Body of pancreas (tissue), 4 donors: ENCODE results near the gene GORASP1. TPM values are rescaled to one million over a fixed set of nuclear protein-coding genes. Genes with fewer than 3 reads are reported as not detected.

Experiments
- ATAC-seq: fragments of 150-250 bp; one replicate; pipeline ENCODE4 v1.9.1; 2016
- DNase-seq, 4 donors: peaks; one replicate each; pipeline ENCODE4 v3.0.0-alpha.2; 2019
- H3K27ac ChIP-seq, 4 donors: fragments of 200-600 bp; sonication (generic); 1 replicate in 3 of 4; 2 replicates in 1 of 4; pipeline versions ENCODE4 v1.5.1 to v1.6.1; 2016 to 2019; ENCODE audit warnings: mild to moderate bottlenecking in 1 of 4, mixed read lengths in 1 of 4, moderate library complexity in 1 of 4
- H3K27me3 ChIP-seq, 2 donors: fragments of 200-600 bp; sonication (generic); one replicate each; pipeline ENCODE4 v1.6.0; 2016; ENCODE audit warnings: mild to moderate bottlenecking in 1 of 2
- H3K36me3 ChIP-seq, 2 donors: fragments of 200-600 bp; sonication (generic); replicated peaks in 1 of 2; 2 replicates each; pipeline ENCODE4 v1.5.1; 2016; ENCODE audit warnings: low read depth in 2 of 2; ENCODE audit not compliant: insufficient read depth in 1 of 2
- H3K4me1 ChIP-seq: fragments of 200-600 bp; sonication (generic); one replicate; pipeline ENCODE4 v1.6.0; 2016
- H3K4me3 ChIP-seq, 2 donors: fragments of 200-600 bp; sonication (generic); 1 replicate in 1 of 2; 2 replicates in 1 of 2; pipeline ENCODE4 v1.5.1; 2016 to 2019
- H3K9me3 ChIP-seq, 3 donors: fragments of 200-600 bp; sonication (generic); 1 replicate in 2 of 3; 2 replicates in 1 of 3; pipeline ENCODE4 v1.5.1; 2016
- POLR2A ChIP-seq, 3 donors: fragments of 450-650 bp; IDR thresholded peaks; one replicate each; pipeline ENCODE4 v1.6.1; 2016; ENCODE audit warnings: antibody characterized with exemption in 3 of 3, mild to moderate bottlenecking in 2 of 3
- WGBS, 2 donors: methylation state at CpG; one replicate each; pipeline ENCODE4 v1.1.5; 2017; 5-methylcytosine and 5-hydroxymethylcytosine counted together
- intact Hi-C: fragments of 100-400 bp; cut with DNase I; formaldehyde crosslinking; loops from one replicate; pipeline ENCODE4 v1.15.1; 2023
- total RNA-seq, 2 donors: library from RNA; depleted of rRNA; stranded (reverse); fragments of >200 nt; gene quantifications; one replicate each; pipeline ENCODE4 v1.1.0, GENCODE V29; 2016
- TF ChIP-seq, protein P1 (sequence below), 7 experiments: fragments of 450-650 bp in 4 of 7; fragments of 200-600 bp in 3 of 7; sonication (generic) in 3 of 7; IDR thresholded peaks; one replicate each; pipeline ENCODE4 v1.5.1; 2016 to 2019; ENCODE audit warnings: antibody characterized with exemption in 7 of 7

The GORASP1 gene
- total RNA-seq, 2 donors from 2014 or later, result 38.4 to 53.1 TPM

DNA sequence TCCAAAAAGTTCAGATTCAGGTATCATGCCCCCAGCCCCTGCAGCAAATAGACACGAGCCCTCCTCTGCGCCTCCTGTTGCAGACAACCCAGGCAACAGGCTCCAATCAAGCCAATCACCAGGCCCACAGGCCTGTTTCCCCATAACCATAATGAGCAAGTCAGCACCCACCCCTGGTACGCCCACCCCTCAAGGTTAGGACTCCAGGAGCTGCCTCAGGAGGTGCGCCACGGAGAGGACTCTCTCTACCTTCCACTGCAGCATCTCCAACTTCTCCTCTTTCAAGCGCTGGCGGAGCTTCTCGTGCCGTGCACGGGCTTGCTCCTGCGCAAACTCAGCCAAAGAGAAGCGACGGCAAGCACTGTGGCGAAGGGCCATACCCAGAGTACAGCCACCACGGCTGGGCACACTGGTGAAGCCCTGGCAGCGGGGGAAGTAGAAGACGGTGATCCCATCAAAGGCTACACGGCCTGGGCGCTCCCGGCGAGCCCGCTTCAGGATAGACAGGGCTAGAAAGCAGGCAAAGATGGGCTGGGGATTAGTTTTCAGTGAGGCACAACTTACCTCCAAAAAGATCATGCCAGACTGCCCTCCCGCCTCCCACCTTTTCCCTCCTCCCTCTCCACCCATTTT, 37.4 kb upstream of the GORASP1 start:
- H3K36me3 ChIP-seq, result peaks cover 20 to 21% of the 10 kb centered on the region in 2 donors
- peak overlapping the region in 1 of 4 donors; percentile 100 for H3K27ac ChIP-seq

DNA sequence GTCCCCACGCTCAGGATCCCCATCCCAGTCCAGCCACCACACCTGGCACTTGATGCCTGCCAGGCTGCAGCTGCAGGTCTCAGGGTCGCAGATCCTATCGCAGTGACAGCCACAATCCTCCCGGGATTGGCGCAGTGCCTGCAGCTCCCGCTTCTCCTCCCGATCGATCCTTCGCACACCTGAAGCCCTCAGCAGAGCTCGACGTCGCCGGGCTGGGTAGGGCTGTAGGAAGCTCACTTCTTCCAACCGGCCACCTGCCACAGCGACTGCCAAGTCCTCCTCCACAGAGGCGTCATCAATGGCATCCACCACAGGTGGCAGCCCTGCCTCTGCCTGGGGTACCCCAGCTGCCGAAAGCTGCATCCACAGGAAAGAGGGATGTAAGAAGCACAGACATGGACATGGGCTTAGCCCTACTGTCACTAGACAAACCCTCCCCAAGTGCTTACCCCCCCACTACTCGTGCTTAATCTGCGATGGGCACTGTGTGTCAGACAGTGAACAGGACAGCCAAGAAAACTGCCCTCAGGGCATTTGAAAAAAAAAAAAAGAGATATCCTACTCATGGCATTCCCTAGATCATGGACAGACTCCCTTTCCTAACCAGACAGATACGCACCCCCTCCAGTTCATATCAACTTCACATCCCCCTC, 36.8 kb upstream of the GORASP1 start:
- Histone ChIP-seq H3K4me1 (peaks cover 88% of the 10 kb centered on the region), H3K36me3 (peaks cover 20 to 21% of the 10 kb centered on the region in 2 donors), H3K27me3 (no peaks in the 10 kb centered on the region), H3K9me3 (no peaks in the 10 kb centered on the region), H3K27ac (peak overlapping the region in 2 of 4 donors; percentile 93 to 94), H3K4me3 (no peak overlapping the region)
- intact Hi-C loops, result no loop called here
- ATAC-seq (no peak), DNase-seq (peak in 1 of 4 donors; percentile 20)
- TF ChIP-seq, protein P1, sequence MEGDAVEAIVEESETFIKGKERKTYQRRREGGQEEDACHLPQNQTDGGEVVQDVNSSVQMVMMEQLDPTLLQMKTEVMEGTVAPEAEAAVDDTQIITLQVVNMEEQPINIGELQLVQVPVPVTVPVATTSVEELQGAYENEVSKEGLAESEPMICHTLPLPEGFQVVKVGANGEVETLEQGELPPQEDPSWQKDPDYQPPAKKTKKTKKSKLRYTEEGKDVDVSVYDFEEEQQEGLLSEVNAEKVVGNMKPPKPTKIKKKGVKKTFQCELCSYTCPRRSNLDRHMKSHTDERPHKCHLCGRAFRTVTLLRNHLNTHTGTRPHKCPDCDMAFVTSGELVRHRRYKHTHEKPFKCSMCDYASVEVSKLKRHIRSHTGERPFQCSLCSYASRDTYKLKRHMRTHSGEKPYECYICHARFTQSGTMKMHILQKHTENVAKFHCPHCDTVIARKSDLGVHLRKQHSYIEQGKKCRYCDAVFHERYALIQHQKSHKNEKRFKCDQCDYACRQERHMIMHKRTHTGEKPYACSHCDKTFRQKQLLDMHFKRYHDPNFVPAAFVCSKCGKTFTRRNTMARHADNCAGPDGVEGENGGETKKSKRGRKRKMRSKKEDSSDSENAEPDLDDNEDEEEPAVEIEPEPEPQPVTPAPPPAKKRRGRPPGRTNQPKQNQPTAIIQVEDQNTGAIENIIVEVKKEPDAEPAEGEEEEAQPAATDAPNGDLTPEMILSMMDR (IDR thresholded peaks at IDR 0.05), result no peak
- TF ChIP-seq POLR2A (IDR thresholded peaks at IDR 0.05), result no peak
- WGBS, 2 donors, result 60 to 76% methylated on average over 9 to 15 of the region's 20 CpGs

More for the DNA sequence above, 37.4 kb upstream of the GORASP1 start:
- peaks cover 90% of the 10 kb centered on the region for H3K4me1 ChIP-seq
- no peaks in the 10 kb centered on the region for H3K27me3 ChIP-seq
- DNase-seq (no peak), ATAC-seq (no peak)
- H3K4me3 ChIP-seq, result no peak overlapping the region
- 92 to 95% methylated on average over 23 of the region's 23 CpGs for WGBS, 2 donors
- intact Hi-C loops, result loop anchor here (5.0 kb wide), 1 partner anchor 42 kb away; no protein-coding TSS in a partner anchor
- TF ChIP-seq, protein P1 (IDR thresholded peaks at IDR 0.05), result no peak
- no peak for TF ChIP-seq POLR2A (IDR thresholded peaks at IDR 0.05)
- H3K9me3 ChIP-seq, result no peaks in the 10 kb centered on the region

DNA sequence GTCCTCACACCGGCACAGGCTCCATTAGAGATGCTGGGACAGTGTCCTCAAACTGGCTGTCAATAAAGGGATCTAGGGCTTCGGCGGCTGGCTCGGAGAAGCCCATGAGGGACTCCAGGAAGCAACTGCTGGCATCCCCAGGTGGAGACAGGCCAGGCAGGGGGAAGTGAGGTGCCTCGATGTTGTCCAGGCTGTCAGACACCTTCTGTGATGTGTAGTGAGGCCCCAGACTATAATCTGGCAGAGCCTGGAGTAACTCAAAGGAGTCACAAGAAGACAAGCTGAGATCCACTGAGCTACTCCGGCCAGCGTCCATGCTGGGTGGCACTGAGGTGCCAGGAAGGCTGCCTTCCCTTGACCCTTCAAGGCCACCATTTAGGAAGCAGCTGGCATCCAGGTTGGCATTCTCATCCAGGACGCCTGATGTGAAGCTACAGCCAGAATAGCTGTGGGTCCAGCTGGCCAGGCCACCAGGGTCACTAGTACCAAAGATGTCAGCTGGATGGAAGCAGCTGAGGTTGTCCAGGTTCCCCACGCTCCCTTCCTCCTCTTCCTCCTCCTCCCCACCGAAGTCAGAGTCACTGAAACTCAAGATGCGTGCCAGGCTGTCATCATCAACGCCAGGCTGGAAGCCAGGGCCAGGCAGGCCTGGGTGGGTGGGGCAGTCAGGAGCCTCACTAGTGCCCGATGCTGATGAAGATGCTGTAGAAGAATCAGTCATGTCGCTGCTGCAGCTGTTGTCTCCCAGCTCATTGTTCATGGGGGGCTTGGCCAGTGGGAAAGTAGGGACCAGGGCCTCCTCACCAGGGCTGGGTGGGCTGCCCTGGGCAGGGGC, 35.8 kb upstream of the GORASP1 start:
- peak overlapping the region; percentile 93 to 97 (median 95) for H3K27ac ChIP-seq
- intact Hi-C loops, result no loop called here
- H3K4me1 ChIP-seq, result peaks cover 79% of the 10 kb centered on the region
- WGBS, 2 donors, result 62 to 78% methylated on average over 10 to 14 of the region's 14 CpGs
- peak in 1 of 4 donors; percentile 8 for DNase-seq
- H3K4me3 ChIP-seq, result no peak overlapping the region
- H3K36me3 ChIP-seq, result peaks cover 20 to 21% of the 10 kb centered on the region in 2 donors
- TF ChIP-seq, protein P1 (IDR thresholded peaks at IDR 0.05), result no peak
- no peak for TF ChIP-seq POLR2A (IDR thresholded peaks at IDR 0.05)
- no peaks in the 10 kb centered on the region for H3K9me3 ChIP-seq
- no peak for ATAC-seq
- H3K27me3 ChIP-seq, result no peaks in the 10 kb centered on the region

DNA sequence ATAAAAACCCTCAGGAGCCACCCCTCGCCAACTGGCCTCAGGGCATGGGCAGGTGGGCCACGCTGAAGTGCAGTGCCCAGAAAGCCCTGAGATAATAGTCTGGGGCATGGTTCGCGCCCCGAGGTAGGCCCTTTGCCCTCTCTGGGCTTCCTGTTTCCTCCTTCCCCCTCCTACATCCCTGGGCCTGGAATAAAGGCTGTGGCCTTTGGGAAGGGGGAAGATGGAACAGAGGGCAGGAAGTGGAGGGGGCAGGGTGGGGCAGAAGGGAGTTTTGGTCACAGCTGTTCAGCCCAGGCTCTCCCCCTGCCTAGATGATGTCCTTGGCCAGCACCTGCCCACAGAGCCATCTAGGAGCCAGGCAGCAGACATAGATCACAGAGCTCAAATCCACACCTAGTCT, 34.6 kb upstream of the GORASP1 start:
- Histone ChIP-seq H3K4me1 (peaks cover 67% of the 10 kb centered on the region), H3K27me3 (no peaks in the 10 kb centered on the region), H3K9me3 (no peaks in the 10 kb centered on the region), H3K4me3 (no peak overlapping the region), H3K27ac (peak overlapping the region; percentile 93 to 97 (median 95)), H3K36me3 (peaks cover 20 to 21% of the 10 kb centered on the region in 2 donors)
- intact Hi-C loops, result no loop called here
- TF ChIP-seq POLR2A (IDR thresholded peaks at IDR 0.05), result peak in 2 of 3 donors; percentile 29 to 53
- TF ChIP-seq, protein P1 (IDR thresholded peaks at IDR 0.05), result no peak
- ATAC-seq (peak; percentile 43), DNase-seq (peak in 3 of 4 donors; percentile 66 to 72 (median 67))
- WGBS, 2 donors, result 12 to 27% methylated on average over 5 of the region's 5 CpGs
